ENCODE results near the gene UBAP2. TPM values are rescaled to one million over a fixed set of nuclear protein-coding genes. Genes with fewer than 3 reads are reported as not detected.

UBAP2 gene
- total RNA-seq, 2 experiments from 2014 or later: 43.4 to 45.6 TPM

DNA sequence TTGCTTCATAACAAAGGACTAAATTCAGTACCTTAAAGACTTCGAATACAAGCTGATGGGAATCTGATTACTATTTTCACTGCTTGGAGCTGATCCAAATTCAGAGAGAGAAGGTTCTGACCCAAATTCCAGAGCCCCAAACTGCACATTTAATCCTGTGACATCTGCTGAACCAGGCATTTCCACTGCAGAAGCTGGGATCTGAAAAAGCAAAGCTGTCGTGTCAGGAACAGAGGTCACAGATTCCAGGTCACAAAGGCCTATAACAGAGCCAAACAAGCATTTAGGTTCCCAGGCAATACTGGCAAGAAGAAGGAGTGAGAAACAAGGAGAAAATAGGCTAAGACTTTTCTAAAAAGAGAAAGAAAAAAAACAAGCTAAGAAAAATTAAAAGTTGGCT, 105.3 kb downstream of the UBAP2 start:
- H3K4me3 Mint-ChIP-seq: no peak overlapping the region
- POLR2A ChIA-PET: no interaction called here
- TF ChIP-seq, protein P1, sequence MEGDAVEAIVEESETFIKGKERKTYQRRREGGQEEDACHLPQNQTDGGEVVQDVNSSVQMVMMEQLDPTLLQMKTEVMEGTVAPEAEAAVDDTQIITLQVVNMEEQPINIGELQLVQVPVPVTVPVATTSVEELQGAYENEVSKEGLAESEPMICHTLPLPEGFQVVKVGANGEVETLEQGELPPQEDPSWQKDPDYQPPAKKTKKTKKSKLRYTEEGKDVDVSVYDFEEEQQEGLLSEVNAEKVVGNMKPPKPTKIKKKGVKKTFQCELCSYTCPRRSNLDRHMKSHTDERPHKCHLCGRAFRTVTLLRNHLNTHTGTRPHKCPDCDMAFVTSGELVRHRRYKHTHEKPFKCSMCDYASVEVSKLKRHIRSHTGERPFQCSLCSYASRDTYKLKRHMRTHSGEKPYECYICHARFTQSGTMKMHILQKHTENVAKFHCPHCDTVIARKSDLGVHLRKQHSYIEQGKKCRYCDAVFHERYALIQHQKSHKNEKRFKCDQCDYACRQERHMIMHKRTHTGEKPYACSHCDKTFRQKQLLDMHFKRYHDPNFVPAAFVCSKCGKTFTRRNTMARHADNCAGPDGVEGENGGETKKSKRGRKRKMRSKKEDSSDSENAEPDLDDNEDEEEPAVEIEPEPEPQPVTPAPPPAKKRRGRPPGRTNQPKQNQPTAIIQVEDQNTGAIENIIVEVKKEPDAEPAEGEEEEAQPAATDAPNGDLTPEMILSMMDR (IDR thresholded peaks at IDR 0.05): no peak

DNA sequence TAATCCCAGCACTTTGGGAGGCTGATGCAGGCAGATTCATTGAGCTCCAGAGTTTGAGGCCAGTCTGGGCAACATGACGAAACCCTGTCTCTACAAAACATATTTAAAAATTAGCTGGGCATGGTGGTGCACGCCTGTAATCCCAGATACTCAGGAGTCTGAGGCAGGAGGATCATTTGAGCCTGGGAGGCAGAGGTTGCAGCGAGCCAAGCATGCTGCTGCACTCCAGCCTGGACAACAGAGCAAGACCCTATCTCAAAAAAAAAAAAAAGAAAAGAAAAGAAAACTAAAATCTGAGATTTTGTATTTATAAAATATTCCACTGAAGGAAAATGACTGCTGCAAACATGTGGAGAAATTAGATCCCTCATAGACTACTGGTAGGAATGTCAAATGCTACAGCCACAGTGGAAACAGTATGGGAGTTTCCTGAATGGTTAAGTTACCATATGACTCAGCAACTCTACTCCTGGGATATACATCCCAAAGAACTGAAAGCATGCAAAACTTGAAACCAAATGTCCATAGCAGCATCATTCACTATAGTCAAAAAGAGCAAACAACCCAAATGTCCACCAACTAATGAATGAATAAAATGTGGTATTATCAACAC, 106.1 kb downstream of the UBAP2 start:
- ChIA-PET POLR2A (no interaction called here), CTCF (no interaction called here)
- intact Hi-C loops (cut with micrococcal nuclease): no loop called here
- Mint-ChIP-seq H3K4me3 (no peak overlapping the region), H3K9me3 (no peaks in the 10 kb centered on the region), H3K27me3 (no peaks in the 10 kb centered on the region), H3K36me3 (ENCODE audit: low read depth) (peaks cover 39% of the 10 kb centered on the region), H3K27ac (no peak overlapping the region), H3K4me1 (ENCODE audit: low read depth) (no peaks in the 10 kb centered on the region)
- DNase-seq: no peak
- TF ChIP-seq, protein P1 (IDR thresholded peaks at IDR 0.05): no peak
- no peak for ATAC-seq

More for the DNA sequence above, 105.3 kb downstream of the UBAP2 start:
- Mint-ChIP-seq H3K36me3 (ENCODE audit: low read depth) (peaks cover 47% of the 10 kb centered on the region), H3K4me1 (ENCODE audit: low read depth) (no peaks in the 10 kb centered on the region), H3K9me3 (no peaks in the 10 kb centered on the region), H3K27ac (no peak overlapping the region), H3K27me3 (no peaks in the 10 kb centered on the region)
- intact Hi-C loops (cut with micrococcal nuclease): no loop called here
- DNase-seq: no peak
- ATAC-seq: no peak
- CTCF ChIA-PET: interaction anchor here (1.2 kb wide), 1 partner anchor 129 kb away, joined by 5 read pairs; no protein-coding TSS in a partner anchor

DNA sequence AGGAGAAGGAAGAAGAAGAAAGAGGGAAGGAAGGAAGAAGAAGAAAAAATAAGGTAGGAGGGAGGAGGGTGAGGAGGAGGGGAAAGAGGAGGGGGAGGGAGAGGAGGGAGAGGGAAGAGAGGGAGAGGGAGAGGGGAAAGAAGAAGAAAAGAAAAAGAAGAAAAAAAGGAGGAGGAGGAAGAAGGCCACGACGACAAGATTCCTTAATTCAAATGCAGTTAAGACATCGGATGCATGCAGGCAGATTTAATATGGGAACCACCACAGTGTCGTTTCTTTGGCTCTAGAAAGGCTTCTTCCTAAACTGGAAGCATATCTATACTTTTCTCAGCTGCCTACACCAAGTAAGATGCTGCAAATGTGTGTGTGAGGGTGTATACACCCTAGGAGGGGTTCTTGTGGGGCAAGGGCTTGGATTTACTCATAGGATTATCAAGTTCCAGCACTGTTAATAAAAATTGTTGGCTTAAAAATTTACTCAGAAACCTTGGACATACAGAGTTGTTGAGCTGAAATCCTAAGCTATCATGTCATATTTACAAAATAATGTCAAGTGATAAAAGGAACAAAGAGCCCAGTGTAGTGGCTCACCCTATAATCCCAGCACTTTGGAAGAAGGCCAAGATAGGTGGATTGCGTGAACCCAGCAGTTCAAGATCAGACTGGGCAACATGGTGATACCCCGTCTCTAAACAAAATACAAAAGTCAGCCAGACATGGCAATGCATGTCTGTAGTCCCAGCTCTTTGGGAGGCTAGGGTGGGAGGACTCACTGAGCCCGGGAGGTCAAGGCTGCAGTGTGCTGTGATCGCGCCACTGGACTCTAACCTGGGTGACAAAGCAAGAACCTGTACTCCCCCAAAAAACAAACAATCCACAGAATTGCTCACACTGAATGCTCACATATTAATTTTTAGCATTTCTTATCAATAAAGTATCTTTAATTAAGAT, 108.5 kb downstream of the UBAP2 start:
- ATAC-seq (no peak), DNase-seq (no peak)
- ChIA-PET POLR2A (interaction anchor here (0.6 kb wide), 1 partner anchor 16 kb away, joined by 3 read pairs; no protein-coding TSS in a partner anchor), CTCF (no interaction called here)
- no peaks in the 10 kb centered on the region for H3K4me1 Mint-ChIP-seq (ENCODE audit: low read depth)
- H3K4me3 Mint-ChIP-seq: no peak overlapping the region
- no peaks in the 10 kb centered on the region for H3K9me3 Mint-ChIP-seq
- intact Hi-C loops (cut with micrococcal nuclease): no loop called here
- peaks cover 37% of the 10 kb centered on the region for H3K36me3 Mint-ChIP-seq (ENCODE audit: low read depth)
- H3K27ac Mint-ChIP-seq: no peak overlapping the region
- no peaks in the 10 kb centered on the region for H3K27me3 Mint-ChIP-seq
- TF ChIP-seq, protein P1 (IDR thresholded peaks at IDR 0.05): no peak

DNA sequence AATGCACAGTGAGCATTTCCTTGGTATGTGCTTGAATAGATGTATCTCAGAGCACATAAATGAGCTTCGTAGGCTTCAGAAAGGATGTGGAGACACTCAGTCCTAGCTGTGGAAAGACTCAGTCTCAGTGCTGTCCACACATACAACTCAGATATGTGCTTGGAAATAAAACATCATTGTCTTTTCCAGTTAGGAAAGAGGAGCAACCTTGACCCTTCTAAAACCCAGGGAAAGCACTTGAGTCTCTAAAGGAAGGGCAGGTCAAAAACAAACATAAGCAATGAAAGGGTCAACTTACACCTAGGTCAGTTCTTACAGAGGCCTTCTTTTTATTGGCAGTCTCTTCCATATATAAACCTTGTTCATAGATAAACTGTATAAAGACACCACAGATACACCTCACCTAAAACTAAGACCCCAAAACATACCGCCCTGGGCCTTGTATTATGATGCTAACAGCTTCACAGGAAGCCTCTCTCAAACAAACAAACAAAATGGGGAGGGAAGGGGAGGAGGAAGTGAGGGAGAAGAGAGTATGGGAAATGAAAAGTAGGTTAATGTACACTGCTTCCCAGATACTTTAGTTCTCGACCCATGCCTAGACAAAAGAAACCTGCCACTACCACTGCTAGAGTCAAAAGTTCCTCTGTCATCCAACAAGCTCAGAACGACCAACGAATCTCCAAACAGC, 114.4 kb downstream of the UBAP2 start:
- Mint-ChIP-seq H3K27me3 (no peaks in the 10 kb centered on the region), H3K27ac (no peak overlapping the region), H3K4me3 (no peak overlapping the region), H3K9me3 (no peaks in the 10 kb centered on the region), H3K36me3 (ENCODE audit: low read depth) (peaks cover 40% of the 10 kb centered on the region), H3K4me1 (ENCODE audit: low read depth) (no peaks in the 10 kb centered on the region)
- POLR2A ChIA-PET: no interaction called here
- CTCF ChIA-PET: interaction anchor here (1.4 to 1.9 kb wide), 2 partner anchors 10 to 120 kb away, joined by 3 to 7 read pairs; no protein-coding TSS in a partner anchor
- DNase-seq (no peak), ATAC-seq (no peak)
- TF ChIP-seq, protein P1 (IDR thresholded peaks at IDR 0.05): no peak
- intact Hi-C loops (cut with micrococcal nuclease): no loop called here
